Neural progenitor cell (in vitro differentiated cells): ENCODE measurements around the gene SLF2.

Experiments used
- CTCF ChIP-seq: fragments of 200-600 bp; sonication (generic); IDR thresholded peaks from 2 replicates; pipeline ENCODE4 v1.5.1; 2017; ENCODE audit warnings: antibody characterized with exemption, mild to moderate bottlenecking
- EZH2 ChIP-seq: fragments of 200-600 bp; sonication (generic); IDR thresholded peaks from 2 replicates; pipeline ENCODE4 v1.6.1; 2017; ENCODE audit warnings: antibody characterized with exemption, mild to moderate bottlenecking, moderate library complexity
- EZH2phosphoT487 ChIP-seq: fragments of 200-600 bp; sonication (generic); IDR thresholded peaks from 2 replicates; pipeline ENCODE4 v1.6.1; 2017; ENCODE audit warnings: antibody characterized with exemption

GRCh38 chr10:100873827-100874326 lies 38.9 kb upstream of the SLF2 start:
- TF ChIP-seq CTCF: no peak
- TF ChIP-seq EZH2: no peak
- TF ChIP-seq EZH2phosphoT487: no peak
